ENCODE measurements around the gene WWOX. TPM values are rescaled to one million over a fixed set of nuclear protein-coding genes. Genes with fewer than 3 reads are reported as not detected.

WWOX gene
- total RNA-seq, 6 experiments from 2014 or later, result 0.46 to 3.4 (median 1.3) TPM

- no peak for DNase-seq
- Mint-ChIP-seq H3K4me3 (no peak overlapping the region), H3K27me3 (ENCODE audit: insufficient read depth) (no peaks in the 10 kb centered on the region), H3K27ac (no peak overlapping the region), H3K4me1 (ENCODE audit: low read depth) (no peaks in the 10 kb centered on the region), H3K9me3 (peaks cover 41% of the 10 kb centered on the region), H3K36me3 (ENCODE audit: low read depth) (no peaks in the 10 kb centered on the region; the same call in 1 of the 2 replicates)
- no peak for TF ChIP-seq CTCF (IDR thresholded peaks at IDR 0.05)
These were observed 160.4 kb downstream of the WWOX start for GRCh38 chr16:78259873-78260272.

GRCh38 chr16:78264642-78265041, 165.2 kb downstream of the WWOX start:
- no peaks in the 10 kb centered on the region; the same call in 1 of the 2 replicates for H3K36me3 Mint-ChIP-seq (ENCODE audit: low read depth)
- H3K27ac Mint-ChIP-seq, result no peak overlapping the region
- no peaks in the 10 kb centered on the region for H3K4me1 Mint-ChIP-seq (ENCODE audit: low read depth)
- H3K9me3 Mint-ChIP-seq, result peaks cover 39% of the 10 kb centered on the region
- H3K27me3 Mint-ChIP-seq (ENCODE audit: insufficient read depth), result no peaks in the 10 kb centered on the region; the same call in 1 of the 2 replicates
- no peak for TF ChIP-seq CTCF (IDR thresholded peaks at IDR 0.05)
- no peak for DNase-seq
- no peak overlapping the region for H3K4me3 Mint-ChIP-seq

- no peaks in the 10 kb centered on the region for H3K4me1 Mint-ChIP-seq (ENCODE audit: low read depth)
- no peak overlapping the region for H3K4me3 Mint-ChIP-seq
- H3K27me3 Mint-ChIP-seq (ENCODE audit: insufficient read depth), result no peaks in the 10 kb centered on the region; the same call in 1 of the 2 replicates
- peaks cover 51% of the 10 kb centered on the region for H3K9me3 Mint-ChIP-seq
- no peak overlapping the region for H3K27ac Mint-ChIP-seq
- H3K36me3 Mint-ChIP-seq (ENCODE audit: low read depth), result no peaks in the 10 kb centered on the region
- no peak for DNase-seq
- TF ChIP-seq CTCF (IDR thresholded peaks at IDR 0.05), result no peak
These were observed 169.8 kb downstream of the WWOX start for GRCh38 chr16:78269256-78269655.

GRCh38 chr16:78271981-78272380, 172.5 kb downstream of the WWOX start:
- peaks cover 54% of the 10 kb centered on the region for H3K9me3 Mint-ChIP-seq
- no peak overlapping the region for H3K27ac Mint-ChIP-seq
- H3K4me3 Mint-ChIP-seq, result no peak overlapping the region
- no peak for TF ChIP-seq CTCF (IDR thresholded peaks at IDR 0.05)
- H3K4me1 Mint-ChIP-seq (ENCODE audit: low read depth), result no peaks in the 10 kb centered on the region
- no peak for DNase-seq
- no peaks in the 10 kb centered on the region; the same call in 1 of the 2 replicates for H3K27me3 Mint-ChIP-seq (ENCODE audit: insufficient read depth)
- no peaks in the 10 kb centered on the region for H3K36me3 Mint-ChIP-seq (ENCODE audit: low read depth)

GRCh38 chr16:78274771-78275170, 175.3 kb downstream of the WWOX start:
- Mint-ChIP-seq H3K27ac (no peak overlapping the region), H3K4me1 (ENCODE audit: low read depth) (no peaks in the 10 kb centered on the region), H3K9me3 (peaks cover 45% of the 10 kb centered on the region), H3K4me3 (no peak overlapping the region), H3K36me3 (ENCODE audit: low read depth) (no peaks in the 10 kb centered on the region), H3K27me3 (ENCODE audit: insufficient read depth) (no peaks in the 10 kb centered on the region; the same call in 1 of the 2 replicates)
- DNase-seq, result no peak
- TF ChIP-seq CTCF (IDR thresholded peaks at IDR 0.05), result no peak

GRCh38 chr16:78275420-78275819, 176.0 kb downstream of the WWOX start:
- Mint-ChIP-seq H3K9me3 (peaks cover 46% of the 10 kb centered on the region), H3K4me1 (ENCODE audit: low read depth) (no peaks in the 10 kb centered on the region), H3K36me3 (ENCODE audit: low read depth) (no peaks in the 10 kb centered on the region), H3K27ac (no peak overlapping the region), H3K4me3 (no peak overlapping the region), H3K27me3 (ENCODE audit: insufficient read depth) (no peaks in the 10 kb centered on the region; the same call in 1 of the 2 replicates)
- no peak for DNase-seq
- TF ChIP-seq CTCF (IDR thresholded peaks at IDR 0.05), result no peak
